Stimulated activated memory B cell treated with anti-CD40 and anti-IgM and Interleukin-4, amounts not matched to agents 10 μg/mL and 1 μg/mL and 100 μg/mL, for 72 hours (primary cell): ENCODE measurements around the gene RSRC1.
"Not testable (repeated sequence)": the region's sequence is repeated elsewhere in the genome, so short reads cannot be mapped to it uniquely, and the experiment has no call there.

Experiments used
- ATAC-seq: fragments of 150-1000 bp; cut with Tn5 transposase; 2 replicates; pipeline ENCODE4 v1.10.0; 2021
- H3K27ac Mint-ChIP-seq: one replicate; pipeline ENCODE4 v1.8.0; 2022; ENCODE audit warnings: mild to moderate bottlenecking, mixed read lengths
- H3K27me3 Mint-ChIP-seq: one replicate; pipeline ENCODE4 v1.8.0; 2022; ENCODE audit warnings: mixed read lengths
- H3K36me3 Mint-ChIP-seq: one replicate; pipeline ENCODE4 v1.8.0; 2022; ENCODE audit warnings: mixed read lengths
- H3K4me1 Mint-ChIP-seq: one replicate; pipeline ENCODE4 v1.8.0; 2022; ENCODE audit warnings: mixed read lengths
- H3K4me3 Mint-ChIP-seq: one replicate; pipeline ENCODE4 v1.8.0; 2022; ENCODE audit warnings: mild to moderate bottlenecking, moderate library complexity, mixed read lengths
- H3K9me3 Mint-ChIP-seq: one replicate; pipeline ENCODE4 v1.8.0; 2022; ENCODE audit warnings: mixed read lengths

The RSRC1 gene

DNA sequence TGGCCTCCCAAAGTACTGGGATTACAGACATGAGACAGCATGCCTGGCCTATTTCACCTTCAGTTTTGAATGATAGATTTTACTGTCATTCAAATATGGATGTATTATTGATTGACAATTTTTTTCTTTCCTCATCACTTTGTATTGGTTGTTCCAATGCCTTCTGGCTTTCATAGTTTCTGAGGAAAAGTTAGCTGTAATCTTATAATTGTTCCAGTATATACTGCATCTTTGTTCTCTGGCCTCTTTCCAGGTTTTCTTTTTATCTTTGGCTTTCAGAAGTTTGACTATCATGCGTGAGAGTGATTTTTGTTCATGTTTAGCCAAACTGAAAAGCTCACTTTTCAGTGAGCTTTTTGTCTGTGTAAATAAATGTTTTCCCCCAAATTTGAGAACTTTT, 157.1 kb downstream of the RSRC1 start:
- no peaks in the 10 kb centered on the region for H3K4me1 Mint-ChIP-seq
- peaks cover 50% of the 10 kb centered on the region for H3K36me3 Mint-ChIP-seq
- ATAC-seq = no peak
- H3K27me3 Mint-ChIP-seq = no peaks in the 10 kb centered on the region
- no peak overlapping the region for H3K4me3 Mint-ChIP-seq
- peaks cover 15% of the 10 kb centered on the region for H3K9me3 Mint-ChIP-seq
- H3K27ac Mint-ChIP-seq = no peak overlapping the region

- Mint-ChIP-seq H3K36me3 (peaks cover 49% of the 10 kb centered on the region), H3K9me3 (peaks cover 13% of the 10 kb centered on the region), H3K27ac (no peak overlapping the region), H3K4me3 (no peak overlapping the region), H3K27me3 (no peaks in the 10 kb centered on the region), H3K4me1 (no peaks in the 10 kb centered on the region)
- ATAC-seq = no peak
These were observed 160.1 kb downstream of the RSRC1 start for GRCh38 chr3:158269942-158270341.

DNA sequence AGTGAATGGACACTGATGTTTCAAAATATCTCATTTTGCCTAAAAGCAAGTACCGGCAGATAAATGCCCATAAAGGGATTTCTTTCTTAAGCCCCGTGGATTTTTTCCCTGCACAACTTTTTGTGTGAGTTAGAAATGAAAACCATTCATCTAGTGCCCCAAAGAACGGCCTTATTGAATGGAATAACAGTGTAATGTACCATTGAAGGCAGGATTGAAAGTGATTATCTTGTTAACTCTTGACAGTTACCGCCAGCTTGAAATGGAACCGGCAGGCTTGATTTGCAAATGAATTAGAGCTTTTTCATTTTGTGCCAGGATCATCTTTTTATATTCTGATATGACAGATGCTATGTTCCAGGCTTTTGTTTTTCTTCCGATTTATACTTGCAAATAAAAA, 162.2 kb downstream of the RSRC1 start:
- Mint-ChIP-seq H3K27me3 (no peaks in the 10 kb centered on the region), H3K4me1 (no peaks in the 10 kb centered on the region), H3K9me3 (peaks cover 8% of the 10 kb centered on the region), H3K36me3 (peaks cover 45% of the 10 kb centered on the region), H3K4me3 (no peak overlapping the region), H3K27ac (no peak overlapping the region)
- no peak for ATAC-seq

GRCh38 chr3:158273656-158274055, 163.8 kb downstream of the RSRC1 start:
- Mint-ChIP-seq H3K9me3 (peaks cover 3% of the 10 kb centered on the region), H3K4me1 (no peaks in the 10 kb centered on the region), H3K36me3 (peaks cover 41% of the 10 kb centered on the region), H3K27ac (no peak overlapping the region), H3K4me3 (no peak overlapping the region), H3K27me3 (no peaks in the 10 kb centered on the region)
- no peak for ATAC-seq

- Mint-ChIP-seq H3K27ac (no peak overlapping the region), H3K36me3 (peaks cover 64% of the 10 kb centered on the region), H3K4me3 (no peak overlapping the region), H3K4me1 (no peaks in the 10 kb centered on the region), H3K27me3 (no peaks in the 10 kb centered on the region), H3K9me3 (peaks cover 8% of the 10 kb centered on the region)
- no peak for ATAC-seq
These were observed 168.3 kb downstream of the RSRC1 start for GRCh38 chr3:158278187-158278586.

GRCh38 chr3:158279609-158280008, 169.7 kb downstream of the RSRC1 start:
- Mint-ChIP-seq H3K27me3 (no peaks in the 10 kb centered on the region), H3K36me3 (peaks cover 54% of the 10 kb centered on the region), H3K4me1 (no peaks in the 10 kb centered on the region), H3K27ac (no peak overlapping the region), H3K9me3 (peaks cover 5% of the 10 kb centered on the region), H3K4me3 (no peak overlapping the region)
- ATAC-seq = no peak

DNA sequence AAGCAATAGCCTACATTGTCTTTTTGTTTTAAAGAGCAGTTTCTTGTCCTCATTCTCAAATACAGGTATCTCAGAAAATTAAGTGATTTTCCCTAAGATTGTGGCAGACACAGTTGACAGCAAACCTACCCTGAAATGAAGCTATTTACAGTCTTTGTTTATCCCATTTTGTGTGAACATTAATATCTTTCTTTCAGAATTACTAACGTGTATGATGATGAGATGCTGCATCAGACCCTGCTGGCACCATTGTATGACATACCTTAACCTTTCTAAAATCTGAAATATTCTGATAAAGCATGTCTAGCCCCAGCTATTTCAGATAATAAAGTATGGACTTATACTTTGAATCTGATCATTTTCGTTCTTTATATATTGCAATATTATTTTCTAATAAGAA, 185.9 kb downstream of the RSRC1 start:
- Mint-ChIP-seq H3K9me3 (no peaks in the 10 kb centered on the region), H3K27ac (no peak overlapping the region), H3K36me3 (peaks cover 18% of the 10 kb centered on the region), H3K4me3 (no peak overlapping the region), H3K4me1 (no peaks in the 10 kb centered on the region), H3K27me3 (no peaks in the 10 kb centered on the region)
- ATAC-seq = no peak

DNA sequence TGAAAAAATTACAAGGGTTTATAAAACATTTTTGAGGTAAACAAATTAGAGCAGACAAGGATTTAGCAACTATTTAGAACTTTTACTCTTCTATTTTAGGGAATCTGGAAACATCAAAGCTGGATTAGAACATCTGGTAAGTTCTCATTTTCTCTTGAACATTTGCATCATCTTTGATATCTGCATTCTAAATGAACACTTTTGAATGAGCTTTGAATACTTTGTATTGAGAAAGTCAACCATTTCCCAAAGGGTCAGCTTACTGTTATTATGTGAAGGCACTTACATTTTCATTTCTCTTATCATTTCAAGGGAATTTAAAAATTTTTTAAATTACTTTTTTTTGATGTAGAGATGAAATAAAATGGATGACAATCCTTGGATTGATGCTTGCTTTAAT, 188.1 kb downstream of the RSRC1 start:
- no peak for ATAC-seq
- H3K4me3 Mint-ChIP-seq = no peak overlapping the region

GRCh38 chr3:158308236-158308928, 198.5 kb downstream of the RSRC1 start:
- H3K27ac Mint-ChIP-seq = no peak overlapping the region
- no peaks in the 10 kb centered on the region for H3K9me3 Mint-ChIP-seq
- H3K27me3 Mint-ChIP-seq = no peaks in the 10 kb centered on the region
- H3K4me1 Mint-ChIP-seq = no peaks in the 10 kb centered on the region
- H3K36me3 Mint-ChIP-seq = no peaks in the 10 kb centered on the region
- no peak overlapping the region for H3K4me3 Mint-ChIP-seq
- no peak for ATAC-seq

More for the DNA sequence above, 188.1 kb downstream of the RSRC1 start:
- Mint-ChIP-seq H3K36me3 (peaks cover 32% of the 10 kb centered on the region), H3K27me3 (no peaks in the 10 kb centered on the region), H3K4me1 (peaks cover 6% of the 10 kb centered on the region), H3K27ac (no peak overlapping the region), H3K9me3 (no peaks in the 10 kb centered on the region)

DNA sequence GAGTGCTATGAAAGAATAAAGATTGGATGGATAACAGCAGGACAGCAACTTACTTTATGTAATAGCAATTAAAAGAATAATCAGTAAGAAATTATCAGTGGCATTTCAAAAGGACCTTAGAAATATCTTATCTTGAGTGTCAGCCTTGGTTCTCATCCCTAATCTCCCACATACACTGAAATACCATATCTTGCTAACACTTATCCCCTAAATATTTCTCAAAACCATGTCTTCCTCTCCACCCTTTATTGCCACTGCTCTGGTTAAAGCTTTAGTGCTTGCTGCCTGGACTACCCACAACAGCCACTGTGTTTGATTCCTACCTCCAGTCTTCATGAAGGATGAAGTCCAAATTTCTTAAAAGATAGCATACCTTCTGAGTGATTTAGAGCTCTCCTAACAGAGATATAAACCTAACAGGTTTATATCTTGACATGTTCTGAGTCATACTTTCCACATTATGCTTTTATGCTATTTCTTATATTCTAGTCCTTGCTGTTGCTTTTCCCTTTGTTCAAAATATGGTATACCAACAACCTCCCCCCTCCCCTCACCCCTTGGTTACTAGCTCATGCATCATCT, 202.8 kb downstream of the RSRC1 start:
- Mint-ChIP-seq H3K4me3 (no peak overlapping the region), H3K27me3 (no peaks in the 10 kb centered on the region), H3K27ac (no peak overlapping the region), H3K4me1 (no peaks in the 10 kb centered on the region), H3K36me3 (peaks cover 12% of the 10 kb centered on the region), H3K9me3 (no peaks in the 10 kb centered on the region)
- ATAC-seq = no peak

DNA sequence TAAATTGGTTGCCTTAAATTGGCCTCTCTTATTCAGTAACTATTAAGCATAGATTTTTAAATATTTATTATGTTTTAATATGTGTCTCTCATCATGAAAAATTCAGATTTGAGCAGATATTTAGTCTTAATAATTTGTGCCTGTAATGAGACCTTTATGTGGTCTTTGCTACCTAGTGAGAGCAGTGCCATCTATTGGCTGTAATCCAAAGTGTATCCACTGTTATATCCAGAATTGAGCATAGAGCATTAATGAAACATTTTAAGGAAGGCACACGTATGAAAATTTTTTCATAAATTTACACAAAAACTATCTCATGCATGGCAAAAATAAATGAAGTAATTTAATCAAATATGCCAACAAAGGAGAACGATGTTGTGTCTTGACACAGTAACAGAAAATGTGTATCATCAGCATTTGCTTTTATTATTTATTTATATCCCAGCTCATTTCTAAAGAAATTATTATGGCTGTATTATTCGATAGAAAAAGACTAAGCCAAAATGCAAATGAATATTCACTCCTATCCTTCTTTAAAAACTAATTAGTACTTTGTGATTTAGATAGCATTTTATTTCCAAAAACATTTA, 203.5 kb downstream of the RSRC1 start:
- Mint-ChIP-seq H3K4me3 (no peak overlapping the region), H3K4me1 (no peaks in the 10 kb centered on the region), H3K9me3 (no peaks in the 10 kb centered on the region), H3K27ac (no peak overlapping the region), H3K27me3 (no peaks in the 10 kb centered on the region), H3K36me3 (peaks cover 19% of the 10 kb centered on the region)
- no peak for ATAC-seq

- H3K9me3 Mint-ChIP-seq = peaks cover 6% of the 10 kb centered on the region
- H3K4me3 Mint-ChIP-seq = no peak overlapping the region
- H3K36me3 Mint-ChIP-seq = peaks cover 29% of the 10 kb centered on the region
- no peaks in the 10 kb centered on the region for H3K4me1 Mint-ChIP-seq
- no peaks in the 10 kb centered on the region for H3K27me3 Mint-ChIP-seq
- no peak overlapping the region for H3K27ac Mint-ChIP-seq
- no peak for ATAC-seq
These were observed 204.8 kb downstream of the RSRC1 start for GRCh38 chr3:158314426-158315357.

DNA sequence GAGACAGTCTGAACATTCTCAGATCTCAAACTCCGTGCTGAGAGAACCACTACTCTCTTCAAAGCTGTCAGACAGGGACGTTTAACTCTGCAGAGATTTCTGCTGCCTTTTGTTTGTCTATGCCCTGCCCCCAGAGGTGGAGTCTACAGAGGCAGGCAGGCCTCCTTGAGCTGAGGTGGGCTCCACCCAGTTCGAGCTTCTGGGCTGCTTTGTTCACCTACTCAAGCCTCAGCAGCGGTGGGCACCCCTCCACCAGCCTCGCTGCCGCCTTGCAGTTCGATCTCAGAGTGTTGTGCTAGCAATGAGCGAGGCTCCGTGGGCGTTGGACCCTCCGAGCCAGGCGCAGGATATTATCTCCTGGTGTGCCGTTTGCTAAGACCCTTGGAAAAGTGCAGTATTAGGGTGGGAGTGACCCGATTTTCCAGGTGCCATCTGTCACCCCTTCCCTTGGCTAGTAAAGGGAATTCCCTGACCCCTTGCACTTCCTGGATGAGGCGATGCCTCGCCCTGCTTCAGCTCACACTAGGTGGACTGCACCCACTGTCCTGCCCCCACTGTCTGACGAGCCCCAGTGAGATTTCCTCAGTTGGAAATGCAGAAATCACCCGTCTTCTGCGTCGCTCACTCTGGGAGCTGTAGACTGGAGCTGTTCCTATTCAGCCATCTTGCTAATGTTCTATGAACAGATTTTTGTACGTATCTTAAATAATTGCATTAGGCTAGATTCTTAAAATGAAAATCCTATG, 220.0 kb downstream of the RSRC1 start:
- ATAC-seq, H3K27me3 Mint-ChIP-seq, H3K4me3 Mint-ChIP-seq, H3K9me3 Mint-ChIP-seq, H3K4me1 Mint-ChIP-seq: not testable (repeated sequence)
- Mint-ChIP-seq H3K36me3 (peaks cover 44% of the 10 kb centered on the region), H3K27ac (peak overlapping the region; percentile 19)

DNA sequence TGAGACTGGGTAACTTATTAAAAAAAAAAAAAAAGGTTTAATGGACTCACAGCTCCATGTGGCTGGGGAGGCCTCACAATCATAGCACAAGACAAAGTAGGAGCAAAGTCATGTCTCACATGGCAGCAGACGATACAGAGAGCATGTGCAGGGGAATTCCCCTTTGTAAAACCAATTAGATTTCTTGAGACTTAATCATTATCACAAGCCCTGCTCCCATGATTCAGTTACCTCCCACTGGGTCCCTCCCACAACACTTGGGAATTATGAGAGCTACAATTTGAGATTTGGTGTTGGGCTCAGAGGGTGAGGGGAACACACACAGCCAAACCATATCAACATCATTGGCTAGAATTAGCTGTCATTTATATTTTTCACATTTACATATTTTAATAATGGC, 221.0 kb downstream of the RSRC1 start:
- no peak for ATAC-seq
- no peaks in the 10 kb centered on the region for H3K4me1 Mint-ChIP-seq
- no peak overlapping the region for H3K4me3 Mint-ChIP-seq
- H3K27me3 Mint-ChIP-seq = no peaks in the 10 kb centered on the region
- H3K27ac Mint-ChIP-seq = no peak overlapping the region
- peaks cover 7% of the 10 kb centered on the region for H3K9me3 Mint-ChIP-seq
- H3K36me3 Mint-ChIP-seq = peaks cover 43% of the 10 kb centered on the region

- Mint-ChIP-seq H3K4me1 (no peaks in the 10 kb centered on the region), H3K36me3 (peaks cover 45% of the 10 kb centered on the region), H3K4me3 (no peak overlapping the region), H3K27me3 (no peaks in the 10 kb centered on the region), H3K9me3 (peaks cover 2% of the 10 kb centered on the region), H3K27ac (no peak overlapping the region)
- no peak for ATAC-seq
These were observed 223.8 kb downstream of the RSRC1 start for GRCh38 chr3:158333736-158334135.
